Upper lobe of right lung (tissue), 1 donor: ENCODE data around the gene CXCL8. TPM values are rescaled to one million over a fixed set of nuclear protein-coding genes. Genes with fewer than 3 reads are reported as not detected.

Experiments used
- ATAC-seq: fragments of 200-7000 bp; cut with Tn5 transposase; one replicate; pipeline ENCODE4 v1.9.1; 2020; ENCODE audit warnings: mild to moderate bottlenecking, moderate library complexity
- DNase-seq: peaks from one replicate; pipeline ENCODE4 v3.0.0-alpha.2; 2020
- H3K27ac ChIP-seq: fragments of 200-600 bp; one replicate; pipeline ENCODE4 v1.8.0; 2022
- H3K27me3 ChIP-seq: fragments of 200-600 bp; one replicate; pipeline ENCODE4 v1.8.0; 2022; ENCODE audit warnings: mild to moderate bottlenecking
- H3K36me3 ChIP-seq: fragments of 200-600 bp; one replicate; pipeline ENCODE4 v1.8.0; 2022
- H3K4me1 ChIP-seq: fragments of 200-600 bp; one replicate; pipeline ENCODE4 v1.8.0; 2022
- H3K4me3 ChIP-seq: fragments of 200-600 bp; one replicate; pipeline ENCODE4 v1.8.0; 2022; ENCODE audit warnings: mild to moderate bottlenecking
- H3K9me3 ChIP-seq: fragments of 200-600 bp; one replicate; pipeline ENCODE4 v1.8.0; 2022
- CTCF ChIP-seq: fragments of 200-600 bp; IDR thresholded peaks from one replicate; pipeline ENCODE4 v1.8.0; 2022; ENCODE audit warnings: antibody characterized with exemption
- intact Hi-C: fragments of 100-400 bp; cut with DNase I; formaldehyde crosslinking; loops from one replicate; pipeline ENCODE4 v1.11.0; 2022
- total RNA-seq: library from RNA; stranded (reverse); fragmentation: NEBNext Ultra II Directional; extraction: Animal tissue kit (Norgen Biotek cat#: 25700); gene quantifications from one replicate; pipeline ENCODE4 v1.2.1, GENCODE V29; 2021
- donor health status: DM: no; HTN: yes; CAD: no; lungs with severe emphysema.

Gene CXCL8
- total RNA-seq, 1 donor from 2014 or later: 10.7 TPM

DNA sequence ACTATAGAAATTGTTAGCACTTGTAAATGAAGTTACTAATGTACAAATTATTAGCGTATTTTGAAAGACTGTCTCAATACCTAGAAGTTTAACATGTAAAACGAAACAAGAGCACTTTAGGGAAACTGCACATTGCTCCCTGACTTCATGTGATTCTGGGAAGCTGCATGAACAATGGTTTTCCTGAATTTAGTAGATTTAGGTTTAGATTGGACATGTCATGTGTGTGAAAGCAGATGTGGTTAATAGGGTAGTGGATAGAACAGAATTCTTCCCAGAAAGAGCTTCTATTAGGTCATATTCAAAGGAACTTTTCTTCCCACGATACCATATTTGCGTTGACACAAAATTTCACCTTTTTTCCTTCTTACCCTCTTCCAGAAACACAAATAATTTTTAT, 14.9 kb upstream of the CXCL8 start:
- Histone ChIP-seq H3K9me3 (no peaks in the 10 kb centered on the region), H3K4me3 (no peak overlapping the region), H3K27me3 (no peaks in the 10 kb centered on the region), H3K27ac (no peak overlapping the region), H3K4me1 (peaks cover 13% of the 10 kb centered on the region), H3K36me3 (no peaks in the 10 kb centered on the region)
- TF ChIP-seq CTCF: no peak
- ATAC-seq (no peak), DNase-seq (no peak)
- intact Hi-C loops: no loop called here

- Histone ChIP-seq H3K4me3 (no peak overlapping the region), H3K27ac (no peak overlapping the region), H3K27me3 (no peaks in the 10 kb centered on the region), H3K36me3 (no peaks in the 10 kb centered on the region), H3K9me3 (no peaks in the 10 kb centered on the region), H3K4me1 (peaks cover 13% of the 10 kb centered on the region)
- no peak for DNase-seq
- no peak for TF ChIP-seq CTCF
- ATAC-seq: peak; percentile 69
- intact Hi-C loops: no loop called here
These were observed 14.4 kb upstream of the CXCL8 start for GRCh38 chr4:73725985-73726384.

DNA sequence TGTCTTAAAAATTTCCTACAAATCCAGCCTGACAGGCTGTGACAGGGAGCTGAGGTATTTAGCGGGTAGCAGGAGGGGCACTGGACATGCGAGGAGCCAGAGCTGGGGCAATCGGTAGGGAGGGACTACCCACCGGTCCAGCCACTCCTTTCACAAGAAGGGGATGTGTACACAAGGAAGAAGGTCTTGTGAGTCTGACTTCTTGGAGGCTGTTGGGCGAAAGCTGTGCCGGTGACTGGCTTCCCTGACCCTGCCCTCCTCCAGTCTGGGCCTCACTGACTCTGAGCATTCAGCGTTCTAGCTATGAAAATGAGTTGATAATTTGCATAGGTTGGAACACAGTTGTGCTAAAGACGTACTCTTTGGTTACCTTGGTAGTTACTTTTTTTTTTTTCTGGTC, 12.7 kb upstream of the CXCL8 start:
- ATAC-seq (peak; percentile 81), DNase-seq (peak; percentile 76)
- Histone ChIP-seq H3K27me3 (no peaks in the 10 kb centered on the region), H3K36me3 (no peaks in the 10 kb centered on the region), H3K9me3 (no peaks in the 10 kb centered on the region), H3K27ac (no peak overlapping the region), H3K4me1 (peaks cover 20% of the 10 kb centered on the region), H3K4me3 (no peak overlapping the region)
- TF ChIP-seq CTCF: no peak
- intact Hi-C loops: no loop called here

- DNase-seq: no peak
- ATAC-seq: no peak
- Histone ChIP-seq H3K4me1 (peaks cover 26% of the 10 kb centered on the region), H3K36me3 (no peaks in the 10 kb centered on the region), H3K27ac (no peak overlapping the region), H3K4me3 (no peak overlapping the region), H3K9me3 (no peaks in the 10 kb centered on the region), H3K27me3 (no peaks in the 10 kb centered on the region)
- no peak for TF ChIP-seq CTCF
- intact Hi-C loops: no loop called here
These were observed 12.2 kb upstream of the CXCL8 start for GRCh38 chr4:73728091-73728741.

- Histone ChIP-seq H3K27me3 (no peaks in the 10 kb centered on the region), H3K9me3 (no peaks in the 10 kb centered on the region), H3K36me3 (no peaks in the 10 kb centered on the region), H3K4me3 (no peak overlapping the region), H3K27ac (no peak overlapping the region), H3K4me1 (peaks cover 37% of the 10 kb centered on the region)
- DNase-seq (peak; percentile 63), ATAC-seq (peak; percentile 84)
- intact Hi-C loops: no loop called here
- TF ChIP-seq CTCF: peak; percentile 85
These were observed 10.7 kb upstream of the CXCL8 start for GRCh38 chr4:73729534-73730165.
